Measurements from ENCODE around the gene KCNK10.

DNA sequence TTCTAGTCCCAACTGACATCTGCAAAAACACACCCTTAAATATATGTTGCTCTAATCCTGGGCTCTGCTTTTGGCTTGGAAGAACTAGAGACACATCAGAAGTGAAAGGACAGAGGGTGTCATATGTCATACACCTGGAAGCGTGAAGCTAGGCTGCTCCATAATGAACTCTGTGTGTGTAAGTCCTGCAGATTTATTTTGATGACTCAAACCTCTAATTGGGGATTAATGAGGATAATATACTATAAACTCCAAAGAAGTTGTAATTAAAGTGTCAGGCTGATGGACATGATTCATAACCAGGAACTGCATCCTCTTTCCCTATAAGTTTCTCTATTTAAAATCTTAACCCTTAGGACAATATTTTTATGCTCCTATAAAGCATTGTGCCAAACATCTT lies 4.4 kb upstream of the KCNK10 start:
- TF ChIP-seq CTCF (IDR thresholded peaks at IDR 0.05), result no peak
- no peak for TF ChIP-seq JUND (IDR thresholded peaks at IDR 0.05)

Data from SK-N-SH (cell line).